B cell (primary cell): ENCODE measurements around the gene CCNG2. TPM values are rescaled to one million over a fixed set of nuclear protein-coding genes. Genes with fewer than 3 reads are reported as not detected.
A peak's percentile ranks its signal among the peaks of the same experiment; 100 is the strongest.

ENCODE experiments used
- ATAC-seq: fragments of 200-7000 bp; cut with Tn5 transposase; one replicate; pipeline ENCODE4 v1.10.0; 2021; ENCODE audit warnings: low read depth, mild to moderate bottlenecking, moderate number of reproducible peaks, moderate library complexity
- CTCF ChIA-PET: fragments of 350-600 bp; sonication (Branson Sonifier 250); formaldehyde crosslinking; loops from one replicate; lab custom pipeline; 2021; ENCODE audit warnings: antibody characterized with exemption, inconsistent platforms; lab: Charles Lee
- POLR2A ChIA-PET: fragments of 350-600 bp; sonication (Branson Sonifier 250); formaldehyde crosslinking; loops from one replicate; lab custom pipeline; 2021; ENCODE audit warnings: antibody characterized with exemption; lab: Charles Lee
- DNase-seq: peaks from one replicate; pipeline ENCODE4 v3.0.0; 2013
- H2AFZ ChIP-seq: 2 replicates; pipeline ENCODE4 v1.6.1; 2012; ENCODE audit warnings: mild to moderate bottlenecking, low read depth, low read length; ENCODE audit not compliant: insufficient read depth, poor library complexity, severe bottlenecking
- H3K27ac ChIP-seq, 2 donors: 1 replicate in 1 of 2; 2 replicates in 1 of 2; pipeline ENCODE4 v1.5.1; 2012 to 2013; ENCODE audit warnings: low read length in 2 of 2, mild to moderate bottlenecking in 2 of 2, moderate library complexity in 1 of 2
- H3K27me3 ChIP-seq, 4 experiments: fragments of 200-600 bp in 1 of 4; sonication (generic) in 1 of 4; replicated peaks in 1 of 4; 1 replicate in 2 of 4; 2 replicates in 2 of 4; pipeline versions ENCODE4 v1.6.1 to v1.7.0; 2013 to 2016; ENCODE audit warnings: low read length in 3 of 4, mild to moderate bottlenecking in 2 of 4, mixed read lengths in 1 of 4, moderate library complexity in 1 of 4; ENCODE audit not compliant: insufficient read depth in 4 of 4, control insufficient read depth in 3 of 4; ENCODE audit errors: control extremely low read depth in 1 of 4
- H3K36me3 ChIP-seq, 2 experiments: replicated peaks in 1 of 2; 1 replicate in 1 of 2; 2 replicates in 1 of 2; pipeline versions ENCODE4 v1.6.1 to v1.7.1; 2013; ENCODE audit warnings: low read length in 1 of 2; ENCODE audit not compliant: insufficient read depth in 2 of 2, control insufficient read depth in 1 of 2; ENCODE audit errors: control extremely low read depth in 1 of 2, extremely low read depth in 1 of 2
- H3K4me1 ChIP-seq, 2 donors: fragments of 200-600 bp in 1 of 2; sonication (generic) in 1 of 2; 1 replicate in 1 of 2; 2 replicates in 1 of 2; pipeline versions ENCODE4 v1.5.1 to v1.6.1; 2013 to 2017; ENCODE audit warnings: low read length in 2 of 2; ENCODE audit not compliant: control insufficient read depth in 2 of 2, insufficient read depth in 2 of 2
- H3K4me2 ChIP-seq: replicated peaks from 2 replicates; pipeline ENCODE3; 2012; ENCODE audit warnings: mild to moderate bottlenecking, low read depth, low read length; ENCODE audit not compliant: poor library complexity, severe bottlenecking
- H3K4me3 ChIP-seq, 5 experiments: fragments of 200-600 bp in 1 of 5; sonication (generic) in 1 of 5; 1 replicate in 3 of 5; 2 replicates in 2 of 5; pipeline versions ENCODE4 v1.5.1 to v1.7.0; 2011 to 2016; ENCODE audit warnings: low read length in 4 of 5, mild to moderate bottlenecking in 4 of 5, low read depth in 2 of 5, control low read depth in 1 of 5, moderate library complexity in 1 of 5; ENCODE audit not compliant: insufficient read depth in 1 of 5; ENCODE audit errors: control extremely low read depth in 1 of 5, extremely low read depth in 1 of 5
- H3K79me2 ChIP-seq: fragments of 200-600 bp; sonication (generic); one replicate; pipeline ENCODE4 v1.6.0; 2016; ENCODE audit warnings: low read length; ENCODE audit not compliant: control insufficient read depth, insufficient read depth
- H3K9ac ChIP-seq: fragments of 200-600 bp; sonication (generic); 2 replicates; pipeline ENCODE4 v1.6.1; 2017; ENCODE audit warnings: mild to moderate bottlenecking, low read length, moderate library complexity
- H3K9me3 ChIP-seq, 3 donors: one replicate each; pipeline versions ENCODE4 v1.6.1 to v1.7.1; 2013; ENCODE audit warnings: low read length in 2 of 3; ENCODE audit not compliant: control insufficient read depth in 2 of 3, insufficient read depth in 1 of 3; ENCODE audit errors: control extremely low read depth in 1 of 3
- H4K20me1 ChIP-seq: 2 replicates; pipeline ENCODE4 v1.6.0; 2012; ENCODE audit warnings: mild to moderate bottlenecking, low read length; ENCODE audit not compliant: insufficient read depth, control insufficient read depth, poor library complexity, severe bottlenecking
- H3K27ac Mint-ChIP-seq: one replicate; pipeline ENCODE4 v1.8.0; 2021; ENCODE audit warnings: mixed read lengths
- H3K27me3 Mint-ChIP-seq: one replicate; pipeline ENCODE4 v1.8.0; 2021; ENCODE audit warnings: mixed read lengths
- H3K4me1 Mint-ChIP-seq: one replicate; pipeline ENCODE4 v1.8.0; 2021; ENCODE audit warnings: mixed read lengths
- H3K4me3 Mint-ChIP-seq: one replicate; pipeline ENCODE4 v1.8.0; 2021; ENCODE audit warnings: mixed read lengths
- H3K9me3 Mint-ChIP-seq: one replicate; pipeline ENCODE4 v1.8.0; 2022; ENCODE audit warnings: mixed read lengths; ENCODE audit not compliant: insufficient read depth
- EZH2 ChIP-seq: IDR thresholded peaks from 2 replicates; pipeline ENCODE4 v1.6.1; 2012; ENCODE audit warnings: borderline replicate concordance, low read depth, mild to moderate bottlenecking, moderate library complexity, low read length; ENCODE audit not compliant: insufficient read depth, poor library complexity, severe bottlenecking
- WGBS: methylation state at CpG from one replicate; pipeline ENCODE4 v1.1.5; 2013; ENCODE audit warnings: missing lambda C conversion rate; ENCODE audit not compliant: insufficient coverage; 5-methylcytosine and 5-hydroxymethylcytosine counted together
- intact Hi-C: fragments of 100-400 bp; cut with micrococcal nuclease; formaldehyde crosslinking; loops from one replicate; pipeline ENCODE4 v1.10.0; 2022
- polyA plus RNA-seq: library from polyadenylated mRNA; depleted of rRNA; stranded (reverse); fragments of >200 nt; gene quantifications from 2 replicates; pipeline ENCODE4 v1.2.3, GENCODE V29; 2012
- total RNA-seq, 2 donors: library from RNA; stranded (reverse); fragments of 120-200 nt in 1 of 2; gene quantifications; 1 replicate in 1 of 2; 2 replicates in 1 of 2; pipeline versions ENCODE4 v1.2.3 to v1.2.4, GENCODE V29; 2013 to 2022
- TF ChIP-seq, protein P1 (sequence below): fragments of 200-600 bp; IDR thresholded peaks from one replicate; pipeline ENCODE4 v1.8.0; 2022; ENCODE audit warnings: antibody characterized with exemption, mild to moderate bottlenecking

CCNG2 gene
- total and polyA plus RNA-seq, 2 donors (not counting 1 experiment from before 2014, with no cell fraction given), result 39.9 to 71.9 TPM

DNA sequence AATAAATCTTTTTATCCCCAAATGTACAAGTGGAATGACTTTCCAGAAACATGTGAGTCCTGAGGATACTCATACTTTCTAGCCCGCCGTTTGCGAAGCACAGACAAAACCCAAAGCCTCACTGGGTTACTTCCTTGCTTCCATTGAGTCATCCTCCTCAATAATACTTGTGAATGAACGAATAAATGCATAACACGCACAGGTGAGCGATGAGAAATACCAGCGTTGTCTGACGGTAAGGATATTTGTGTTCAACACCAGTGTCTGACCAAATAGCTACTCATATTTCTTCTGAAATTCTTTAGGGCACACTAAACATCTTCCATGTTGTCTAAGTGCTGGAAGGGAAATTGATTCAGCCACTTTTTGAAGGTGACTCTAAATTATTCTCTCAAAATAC, 36.0 kb downstream of the CCNG2 start:
- Histone ChIP-seq H3K9ac (peak overlapping the region; percentile 54), H3K4me2 (peak overlapping the region; percentile 70), H3K9me3 (no peaks in the 10 kb centered on the region), H3K27ac (peak overlapping the region; percentile 69 to 86), H3K27me3 (no peaks in the 10 kb centered on the region), H3K4me3 (peak overlapping the region in 4 of 5 experiments; percentile 38 to 60 (median 52)), H3K36me3 (no peaks in the 10 kb centered on the region), H3K79me2 (no peaks in the 10 kb centered on the region), H4K20me1 (no peaks in the 10 kb centered on the region), H3K4me1 (peaks cover 36 to 49% of the 10 kb centered on the region in 2 donors), H2AFZ (peak overlapping the region; percentile 68)
- no peaks in the 10 kb centered on the region for H3K9me3 Mint-ChIP-seq
- DNase-seq (no peak), ATAC-seq (no peak)
- H3K27ac Mint-ChIP-seq, result peak overlapping the region; percentile 97
- no peak for TF ChIP-seq EZH2
- TF ChIP-seq, protein P1, sequence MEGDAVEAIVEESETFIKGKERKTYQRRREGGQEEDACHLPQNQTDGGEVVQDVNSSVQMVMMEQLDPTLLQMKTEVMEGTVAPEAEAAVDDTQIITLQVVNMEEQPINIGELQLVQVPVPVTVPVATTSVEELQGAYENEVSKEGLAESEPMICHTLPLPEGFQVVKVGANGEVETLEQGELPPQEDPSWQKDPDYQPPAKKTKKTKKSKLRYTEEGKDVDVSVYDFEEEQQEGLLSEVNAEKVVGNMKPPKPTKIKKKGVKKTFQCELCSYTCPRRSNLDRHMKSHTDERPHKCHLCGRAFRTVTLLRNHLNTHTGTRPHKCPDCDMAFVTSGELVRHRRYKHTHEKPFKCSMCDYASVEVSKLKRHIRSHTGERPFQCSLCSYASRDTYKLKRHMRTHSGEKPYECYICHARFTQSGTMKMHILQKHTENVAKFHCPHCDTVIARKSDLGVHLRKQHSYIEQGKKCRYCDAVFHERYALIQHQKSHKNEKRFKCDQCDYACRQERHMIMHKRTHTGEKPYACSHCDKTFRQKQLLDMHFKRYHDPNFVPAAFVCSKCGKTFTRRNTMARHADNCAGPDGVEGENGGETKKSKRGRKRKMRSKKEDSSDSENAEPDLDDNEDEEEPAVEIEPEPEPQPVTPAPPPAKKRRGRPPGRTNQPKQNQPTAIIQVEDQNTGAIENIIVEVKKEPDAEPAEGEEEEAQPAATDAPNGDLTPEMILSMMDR, result no peak
- 95% methylated on average over 5 of the region's 8 CpGs for WGBS
- intact Hi-C loops, result loop anchor here (1.0 to 10.0 kb wide), 6 partner anchors 10 to 978 kb away; partner anchors contain the start of genes SCARB2 and SEPTIN11
- POLR2A ChIA-PET, result interaction anchor here (0.6 to 2.6 kb wide), 9 partner anchors 10 to 1512 kb away, joined by 3 to 34 read pairs (median 3); partner anchors contain the start of gene CCNG2
- H3K4me3 Mint-ChIP-seq, result peak overlapping the region; percentile 91
- CTCF ChIA-PET, result interaction anchor here (0.7 to 4.2 kb wide), 17 partner anchors 10 to 690 kb away, joined by 3 to 73 read pairs (median 7); partner anchors contain the start of gene CCNG2
- no peaks in the 10 kb centered on the region for H3K27me3 Mint-ChIP-seq
- peaks cover 52% of the 10 kb centered on the region for H3K4me1 Mint-ChIP-seq

DNA sequence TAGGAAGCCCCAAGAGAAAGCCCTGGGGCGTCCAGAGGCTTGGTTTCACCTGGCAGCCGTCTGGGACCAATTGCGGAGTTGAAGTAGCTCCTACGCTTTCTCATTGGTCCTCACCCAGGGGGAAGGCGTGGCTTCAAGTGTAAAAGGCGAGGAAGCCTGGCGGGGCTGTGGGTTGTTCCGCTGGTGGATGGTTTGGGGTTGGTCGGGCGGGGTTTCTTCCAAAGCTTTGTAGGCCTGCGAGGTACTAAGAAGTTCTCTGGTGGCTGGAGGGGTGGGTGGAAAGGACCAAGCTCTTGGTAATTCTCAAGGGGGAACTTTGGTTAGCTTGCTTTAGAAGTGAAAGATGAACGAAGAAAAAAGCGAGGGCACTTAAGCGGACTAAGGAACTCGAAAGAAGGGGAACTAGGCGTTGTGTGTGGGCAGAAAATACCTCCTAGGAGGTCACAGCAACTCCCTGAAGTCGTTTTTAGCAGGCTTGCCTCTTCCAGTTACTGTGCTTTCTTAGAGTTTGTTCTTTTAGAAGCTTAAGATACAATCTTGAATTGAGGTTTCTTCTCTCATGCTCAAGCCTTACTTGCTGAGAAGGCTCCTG, 36.6 kb downstream of the CCNG2 start:
- Histone ChIP-seq H3K4me2 (peak overlapping the region; percentile 70), H3K9ac (peak overlapping the region; percentile 54), H3K4me3 (peak overlapping the region; percentile 22 to 60 (median 49)), H3K36me3 (no peaks in the 10 kb centered on the region), H3K27me3 (no peaks in the 10 kb centered on the region), H3K9me3 (no peaks in the 10 kb centered on the region), H3K79me2 (no peaks in the 10 kb centered on the region), H2AFZ (peak overlapping the region; percentile 68), H3K4me1 (peaks cover 36 to 49% of the 10 kb centered on the region in 2 donors), H3K27ac (peak overlapping the region; percentile 69 to 86), H4K20me1 (no peaks in the 10 kb centered on the region)
- H3K27me3 Mint-ChIP-seq, result no peaks in the 10 kb centered on the region
- ChIA-PET CTCF (interaction anchor here (0.7 to 4.2 kb wide), 25 partner anchors 9 to 690 kb away, joined by 3 to 73 read pairs (median 4); partner anchors contain the start of gene CCNG2), POLR2A (interaction anchor here (0.6 to 2.6 kb wide), 12 partner anchors 10 to 1511 kb away, joined by 3 to 34 read pairs (median 4); partner anchors contain the start of gene CCNG2)
- peak; percentile 91 for DNase-seq
- intact Hi-C loops, result loop anchor here (1.0 to 10.0 kb wide), 7 partner anchors 10 to 979 kb away; partner anchors contain the start of genes SCARB2 and SEPTIN11
- ATAC-seq, result peak; percentile 92
- peaks cover 52% of the 10 kb centered on the region for H3K4me1 Mint-ChIP-seq
- TF ChIP-seq, protein P1, result no peak
- no peak for TF ChIP-seq EZH2
- peak overlapping the region; percentile 97 for H3K27ac Mint-ChIP-seq
- peak overlapping the region; percentile 91 for H3K4me3 Mint-ChIP-seq
- no peaks in the 10 kb centered on the region for H3K9me3 Mint-ChIP-seq
- 0% methylated on average over 16 of the region's 17 CpGs for WGBS
